Measurements from ENCODE around the gene PHC2.

PHC2 gene

GRCh38 chr1:33322109-33322508 is 108.8 kb downstream of the PHC2 start:
- Histone ChIP-seq H2AK5ac (ENCODE audit: low read length) (no peak overlapping the region), H3K4me1 (ENCODE audit: control insufficient read depth in 1 of 2, insufficient read depth in 2 of 2, low read length in 2 of 2) (no peaks in the 10 kb centered on the region), H3K4me3 (ENCODE audit: low read depth, low read length) (no peak overlapping the region), H2BK12ac (ENCODE audit: low read length) (no peak overlapping the region), H3K27me3 (ENCODE audit: insufficient read depth, low read length) (no peaks in the 10 kb centered on the region), H3K4ac (ENCODE audit: low read depth, low read length) (no peak overlapping the region), H3K27ac (ENCODE audit: low read depth, low read length) (no peak overlapping the region), H3K79me1 (ENCODE audit: low read length) (no peaks in the 10 kb centered on the region), H4K12ac (ENCODE audit: low read depth, low read length) (no peak overlapping the region), H2BK5ac (ENCODE audit: low read depth, low read length, poor library complexity) (no peak overlapping the region), H3K18ac (ENCODE audit: low read length) (no peak overlapping the region), H2AFZ (ENCODE audit: insufficient read depth, low read length, poor library complexity) (no peak overlapping the region), H3K36me3 (ENCODE audit: control insufficient read depth in 1 of 2, insufficient read depth in 2 of 2, low read length in 2 of 2) (peaks cover 34 to 44% of the 10 kb centered on the region in 2 experiments), H3K9ac (ENCODE audit: low read length) (no peak overlapping the region), H3K23ac (ENCODE audit: low read length) (no peak overlapping the region), H3K79me2 (ENCODE audit: control insufficient read depth, insufficient read depth, low read length, poor library complexity) (no peaks in the 10 kb centered on the region), H3K14ac (ENCODE audit: low read length) (no peak overlapping the region), H4K91ac (ENCODE audit: low read depth, low read length) (no peak overlapping the region), H3K9me3 (ENCODE audit: insufficient read depth, low read depth, low read length) (no peaks in the 10 kb centered on the region), H4K8ac (ENCODE audit: low read depth, low read length) (no peak overlapping the region), H2BK120ac (ENCODE audit: insufficient read depth, low read length, poor library complexity) (no peak overlapping the region), H3K4me2 (ENCODE audit: low read length) (no peak overlapping the region)
- WGBS (ENCODE audit: extremely low coverage, insufficient coverage, insufficient read length), result no CpG with 5 or more reads among the region's 6 CpGs
- no peak for DNase-seq

GRCh38 chr1:33321178-33321577 is 109.7 kb downstream of the PHC2 start:
- H3K9me3 ChIP-seq (ENCODE audit: insufficient read depth, low read depth, low read length), result no peaks in the 10 kb centered on the region
- no peak overlapping the region for H4K91ac ChIP-seq (ENCODE audit: low read depth, low read length)
- peaks cover 32 to 35% of the 10 kb centered on the region in 2 experiments for H3K36me3 ChIP-seq (ENCODE audit: control insufficient read depth in 1 of 2, insufficient read depth in 2 of 2, low read length in 2 of 2)
- H3K79me1 ChIP-seq (ENCODE audit: low read length), result no peaks in the 10 kb centered on the region
- H4K8ac ChIP-seq (ENCODE audit: low read depth, low read length), result no peak overlapping the region
- no peak overlapping the region for H3K9ac ChIP-seq (ENCODE audit: low read length)
- no peak overlapping the region for H2BK120ac ChIP-seq (ENCODE audit: insufficient read depth, low read length, poor library complexity)
- no peaks in the 10 kb centered on the region for H3K4me1 ChIP-seq (ENCODE audit: control insufficient read depth in 1 of 2, insufficient read depth in 2 of 2, low read length in 2 of 2)
- H3K23ac ChIP-seq (ENCODE audit: low read length), result no peak overlapping the region
- H3K4me3 ChIP-seq (ENCODE audit: low read depth, low read length), result no peak overlapping the region
- H4K12ac ChIP-seq (ENCODE audit: low read depth, low read length), result no peak overlapping the region
- H2AFZ ChIP-seq (ENCODE audit: insufficient read depth, low read length, poor library complexity), result no peak overlapping the region
- H2AK5ac ChIP-seq (ENCODE audit: low read length), result no peak overlapping the region
- no peak overlapping the region for H2BK12ac ChIP-seq (ENCODE audit: low read length)
- no peak overlapping the region for H3K27ac ChIP-seq (ENCODE audit: low read depth, low read length)
- WGBS (ENCODE audit: extremely low coverage, insufficient coverage, insufficient read length), result no CpG with 5 or more reads among the region's 5 CpGs
- no peak for DNase-seq
- H3K18ac ChIP-seq (ENCODE audit: low read length), result no peak overlapping the region
- no peak overlapping the region for H3K4me2 ChIP-seq (ENCODE audit: low read length)
- H3K27me3 ChIP-seq (ENCODE audit: insufficient read depth, low read length), result no peaks in the 10 kb centered on the region
- H3K14ac ChIP-seq (ENCODE audit: low read length), result no peak overlapping the region
- no peak overlapping the region for H3K4ac ChIP-seq (ENCODE audit: low read depth, low read length)
- H2BK5ac ChIP-seq (ENCODE audit: low read depth, low read length, poor library complexity), result no peak overlapping the region
- H3K79me2 ChIP-seq (ENCODE audit: control insufficient read depth, insufficient read depth, low read length, poor library complexity), result no peaks in the 10 kb centered on the region

GRCh38 chr1:33320619-33321165 is 110.2 kb downstream of the PHC2 start, which contains the start of gene A3GALT2:
Gene A3GALT2, minus strand, starts transcription at chr1:33321098. Its CDS starts 0 bp downstream, at chr1:33321098.
- no peak within 1 kb of the TSS for H3K4ac ChIP-seq (ENCODE audit: low read depth, low read length)

DNA sequence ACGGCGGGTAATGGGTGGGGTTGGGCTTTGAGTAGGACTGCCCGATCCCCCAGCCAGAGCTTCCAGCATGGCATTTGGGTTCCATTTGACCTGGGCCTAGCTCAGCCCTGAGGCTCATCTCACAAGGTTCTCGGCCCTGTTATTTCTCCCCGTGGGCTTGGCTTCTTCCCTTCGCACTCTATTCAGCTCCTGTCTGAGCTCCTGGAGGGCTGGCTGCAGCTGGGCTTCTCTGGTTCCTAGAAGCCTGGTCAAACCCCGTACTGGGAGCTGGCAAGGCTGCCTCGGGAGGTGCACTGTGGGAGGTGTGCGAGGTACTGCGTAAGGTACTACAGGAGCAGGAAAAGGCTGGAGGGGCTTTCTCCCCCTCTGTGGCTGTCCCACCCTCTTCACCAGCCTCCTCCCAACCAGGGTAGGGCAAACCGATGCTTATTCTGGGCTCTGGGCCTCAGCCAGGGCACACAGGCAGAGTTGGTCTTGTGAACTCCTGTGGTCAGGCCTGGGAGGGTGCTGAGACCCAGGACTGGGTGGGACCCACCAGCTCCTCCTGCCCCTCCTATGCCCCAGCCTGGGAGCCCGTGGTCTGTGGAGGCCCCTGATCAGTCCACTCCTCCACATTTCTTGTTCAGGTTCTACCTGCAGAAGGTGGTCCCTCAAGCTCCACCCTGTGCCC is 110.8 kb downstream of the PHC2 start:
- Histone ChIP-seq H2AK5ac (ENCODE audit: low read length) (no peak overlapping the region), H3K27me3 (ENCODE audit: insufficient read depth, low read length) (no peaks in the 10 kb centered on the region), H4K12ac (ENCODE audit: low read depth, low read length) (no peak overlapping the region), H3K4ac (ENCODE audit: low read depth, low read length) (no peak overlapping the region), H3K9ac (ENCODE audit: low read length) (no peak overlapping the region), H2AFZ (ENCODE audit: insufficient read depth, low read length, poor library complexity) (no peak overlapping the region), H3K4me2 (ENCODE audit: low read length) (no peak overlapping the region), H4K8ac (ENCODE audit: low read depth, low read length) (no peak overlapping the region), H4K91ac (ENCODE audit: low read depth, low read length) (no peak overlapping the region), H3K14ac (ENCODE audit: low read length) (no peak overlapping the region), H3K36me3 (ENCODE audit: control insufficient read depth in 1 of 2, insufficient read depth in 2 of 2, low read length in 2 of 2) (peaks cover 24 to 25% of the 10 kb centered on the region in 2 experiments), H3K79me1 (ENCODE audit: low read length) (no peaks in the 10 kb centered on the region), H3K79me2 (ENCODE audit: control insufficient read depth, insufficient read depth, low read length, poor library complexity) (no peaks in the 10 kb centered on the region), H2BK120ac (ENCODE audit: insufficient read depth, low read length, poor library complexity) (no peak overlapping the region), H3K27ac (ENCODE audit: low read depth, low read length) (no peak overlapping the region), H3K23ac (ENCODE audit: low read length) (no peak overlapping the region), H2BK12ac (ENCODE audit: low read length) (no peak overlapping the region), H3K4me1 (ENCODE audit: control insufficient read depth in 1 of 2, insufficient read depth in 2 of 2, low read length in 2 of 2) (no peaks in the 10 kb centered on the region), H3K4me3 (ENCODE audit: low read depth, low read length) (no peak overlapping the region), H3K9me3 (ENCODE audit: insufficient read depth, low read depth, low read length) (no peaks in the 10 kb centered on the region), H2BK5ac (ENCODE audit: low read depth, low read length, poor library complexity) (no peak overlapping the region), H3K18ac (ENCODE audit: low read length) (no peak overlapping the region)
- WGBS (ENCODE audit: extremely low coverage, insufficient coverage, insufficient read length), result no CpG with 5 or more reads among the region's 12 CpGs
- no peak for DNase-seq

More at GRCh38 chr1:33320619-33321165, 110.2 kb downstream of the PHC2 start, which contains the start of gene A3GALT2:
- no peaks in the 10 kb centered on the region for H3K79me2 ChIP-seq (ENCODE audit: control insufficient read depth, insufficient read depth, low read length, poor library complexity)
- no peak within 1 kb of the TSS for H3K4me2 ChIP-seq (ENCODE audit: low read length)
- H4K12ac ChIP-seq (ENCODE audit: low read depth, low read length), result no peak within 1 kb of the TSS
- no peak within 1 kb of the TSS for H2AK5ac ChIP-seq (ENCODE audit: low read length)
- DNase-seq, result no peak
- no peak within 1 kb of the TSS for H3K23ac ChIP-seq (ENCODE audit: low read length)
- H3K18ac ChIP-seq (ENCODE audit: low read length), result no peak within 1 kb of the TSS
- H3K9ac ChIP-seq (ENCODE audit: low read length), result no peak within 1 kb of the TSS
- H3K79me1 ChIP-seq (ENCODE audit: low read length), result no peaks in the 10 kb centered on the region
- peaks cover 30 to 31% of the 10 kb centered on the region in 2 experiments for H3K36me3 ChIP-seq (ENCODE audit: control insufficient read depth in 1 of 2, insufficient read depth in 2 of 2, low read length in 2 of 2)
- no peak within 1 kb of the TSS for H3K14ac ChIP-seq (ENCODE audit: low read length)
- H4K91ac ChIP-seq (ENCODE audit: low read depth, low read length), result no peak within 1 kb of the TSS
- H3K4me3 ChIP-seq (ENCODE audit: low read depth, low read length), result no peak within 1 kb of the TSS
- no peak within 1 kb of the TSS for H3K27ac ChIP-seq (ENCODE audit: low read depth, low read length)
- H2BK120ac ChIP-seq (ENCODE audit: insufficient read depth, low read length, poor library complexity), result no peak within 1 kb of the TSS
- WGBS (ENCODE audit: extremely low coverage, insufficient coverage, insufficient read length), result no CpG with 5 or more reads among the region's 8 CpGs
- no peak within 1 kb of the TSS for H4K8ac ChIP-seq (ENCODE audit: low read depth, low read length)
- H3K9me3 ChIP-seq (ENCODE audit: insufficient read depth, low read depth, low read length), result no peaks in the 10 kb centered on the region
- no peaks in the 10 kb centered on the region for H3K27me3 ChIP-seq (ENCODE audit: insufficient read depth, low read length)
- H2BK12ac ChIP-seq (ENCODE audit: low read length), result no peak within 1 kb of the TSS
- no peak within 1 kb of the TSS for H2BK5ac ChIP-seq (ENCODE audit: low read depth, low read length, poor library complexity)
- H2AFZ ChIP-seq (ENCODE audit: insufficient read depth, low read length, poor library complexity), result no peak within 1 kb of the TSS
- no peaks in the 10 kb centered on the region for H3K4me1 ChIP-seq (ENCODE audit: control insufficient read depth in 1 of 2, insufficient read depth in 2 of 2, low read length in 2 of 2)

Measured in trophoblast cell (in vitro differentiated cells and primary cell).